ENCODE measurements around the gene SPATA20.

Gene SPATA20

GRCh38 chr17:50566886-50567285, 19.9 kb downstream of the SPATA20 start:
- Histone ChIP-seq H2AFZ (no peak overlapping the region), H3K9ac (no peak overlapping the region), H3K27ac (no peak overlapping the region), H3K4me3 (ENCODE audit: low read depth, low read length) (no peak overlapping the region), H3K4me2 (ENCODE audit: low read length) (no peak overlapping the region), H3K79me2 (no peaks in the 10 kb centered on the region), H3K27me3 (ENCODE audit: control insufficient read depth, insufficient read depth, low read length) (no peaks in the 10 kb centered on the region), H3K9me3 (ENCODE audit: control insufficient read depth, low read length) (no peaks in the 10 kb centered on the region), H3K36me3 (ENCODE audit: control insufficient read depth, insufficient read depth, low read length) (no peaks in the 10 kb centered on the region), H3K4me1 (no peaks in the 10 kb centered on the region)
- TF ChIP-seq, protein P1, sequence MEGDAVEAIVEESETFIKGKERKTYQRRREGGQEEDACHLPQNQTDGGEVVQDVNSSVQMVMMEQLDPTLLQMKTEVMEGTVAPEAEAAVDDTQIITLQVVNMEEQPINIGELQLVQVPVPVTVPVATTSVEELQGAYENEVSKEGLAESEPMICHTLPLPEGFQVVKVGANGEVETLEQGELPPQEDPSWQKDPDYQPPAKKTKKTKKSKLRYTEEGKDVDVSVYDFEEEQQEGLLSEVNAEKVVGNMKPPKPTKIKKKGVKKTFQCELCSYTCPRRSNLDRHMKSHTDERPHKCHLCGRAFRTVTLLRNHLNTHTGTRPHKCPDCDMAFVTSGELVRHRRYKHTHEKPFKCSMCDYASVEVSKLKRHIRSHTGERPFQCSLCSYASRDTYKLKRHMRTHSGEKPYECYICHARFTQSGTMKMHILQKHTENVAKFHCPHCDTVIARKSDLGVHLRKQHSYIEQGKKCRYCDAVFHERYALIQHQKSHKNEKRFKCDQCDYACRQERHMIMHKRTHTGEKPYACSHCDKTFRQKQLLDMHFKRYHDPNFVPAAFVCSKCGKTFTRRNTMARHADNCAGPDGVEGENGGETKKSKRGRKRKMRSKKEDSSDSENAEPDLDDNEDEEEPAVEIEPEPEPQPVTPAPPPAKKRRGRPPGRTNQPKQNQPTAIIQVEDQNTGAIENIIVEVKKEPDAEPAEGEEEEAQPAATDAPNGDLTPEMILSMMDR (IDR thresholded peaks at IDR 0.05): no peak

DNA sequence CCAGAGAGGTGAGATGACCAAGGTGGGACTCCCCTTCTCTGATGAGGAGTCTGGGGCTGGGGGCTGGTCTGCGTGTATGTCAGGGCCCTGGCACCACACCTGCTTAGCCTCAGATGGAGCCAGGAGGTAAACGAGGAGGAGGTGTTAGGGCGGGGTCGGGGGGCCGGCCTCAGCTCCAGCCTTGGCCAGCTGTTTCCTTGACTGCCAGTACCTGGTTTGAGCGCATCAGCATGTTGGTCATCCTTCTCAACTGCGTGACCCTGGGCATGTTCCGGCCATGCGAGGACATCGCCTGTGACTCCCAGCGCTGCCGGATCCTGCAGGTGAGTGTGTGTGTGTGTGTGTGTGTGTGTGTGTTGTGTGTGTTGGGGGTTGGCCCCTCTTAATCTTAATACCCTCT, 21.7 kb downstream of the SPATA20 start:
- Histone ChIP-seq H3K27me3 (ENCODE audit: control insufficient read depth, insufficient read depth, low read length) (no peaks in the 10 kb centered on the region), H3K4me2 (ENCODE audit: low read length) (no peak overlapping the region), H3K27ac (no peak overlapping the region), H3K9ac (no peak overlapping the region), H3K79me2 (no peaks in the 10 kb centered on the region), H3K4me1 (no peaks in the 10 kb centered on the region), H2AFZ (no peak overlapping the region), H3K4me3 (ENCODE audit: low read depth, low read length) (no peak overlapping the region), H3K36me3 (ENCODE audit: control insufficient read depth, insufficient read depth, low read length) (no peaks in the 10 kb centered on the region), H3K9me3 (ENCODE audit: control insufficient read depth, low read length) (no peaks in the 10 kb centered on the region)
- TF ChIP-seq, protein P1 (IDR thresholded peaks at IDR 0.05): no peak

- Histone ChIP-seq H3K4me1 (no peaks in the 10 kb centered on the region), H3K9me3 (ENCODE audit: control insufficient read depth, low read length) (no peaks in the 10 kb centered on the region), H3K4me2 (ENCODE audit: low read length) (no peak overlapping the region), H3K36me3 (ENCODE audit: control insufficient read depth, insufficient read depth, low read length) (no peaks in the 10 kb centered on the region), H3K27ac (no peak overlapping the region), H3K9ac (no peak overlapping the region), H2AFZ (no peak overlapping the region), H3K27me3 (ENCODE audit: control insufficient read depth, insufficient read depth, low read length) (no peaks in the 10 kb centered on the region), H3K4me3 (ENCODE audit: low read depth, low read length) (no peak overlapping the region), H3K79me2 (no peaks in the 10 kb centered on the region)
- TF ChIP-seq, protein P1 (IDR thresholded peaks at IDR 0.05): no peak
Observed at GRCh38 chr17:50569592-50569991, 22.6 kb downstream of the SPATA20 start.

DNA sequence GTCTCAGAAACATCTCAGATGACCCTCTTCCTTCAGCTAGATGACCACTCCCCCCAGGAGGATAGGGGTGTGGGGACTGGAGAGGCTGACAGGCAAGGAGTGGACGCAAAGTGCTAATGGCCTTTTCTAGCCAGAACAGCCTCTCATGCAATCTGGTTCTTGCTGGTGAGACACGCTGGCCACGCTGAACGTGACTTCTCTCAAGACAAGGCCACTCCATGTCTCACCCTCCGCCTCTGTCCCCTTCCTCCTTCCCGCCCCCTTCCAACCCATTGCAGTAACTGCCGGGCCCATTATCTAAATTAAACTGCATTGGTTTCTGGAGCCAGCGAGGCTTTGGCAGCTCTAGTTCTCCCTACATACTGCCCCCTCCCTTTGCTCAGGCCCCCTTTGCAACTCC, 23.1 kb downstream of the SPATA20 start:
- Histone ChIP-seq H3K9ac (no peak overlapping the region), H3K36me3 (ENCODE audit: control insufficient read depth, insufficient read depth, low read length) (no peaks in the 10 kb centered on the region), H3K9me3 (ENCODE audit: control insufficient read depth, low read length) (no peaks in the 10 kb centered on the region), H3K27ac (no peak overlapping the region), H3K79me2 (no peaks in the 10 kb centered on the region), H2AFZ (no peak overlapping the region), H3K4me2 (ENCODE audit: low read length) (no peak overlapping the region), H3K4me3 (ENCODE audit: low read depth, low read length) (no peak overlapping the region), H3K27me3 (ENCODE audit: control insufficient read depth, insufficient read depth, low read length) (no peaks in the 10 kb centered on the region), H3K4me1 (no peaks in the 10 kb centered on the region)
- TF ChIP-seq, protein P1 (IDR thresholded peaks at IDR 0.05): no peak

DNA sequence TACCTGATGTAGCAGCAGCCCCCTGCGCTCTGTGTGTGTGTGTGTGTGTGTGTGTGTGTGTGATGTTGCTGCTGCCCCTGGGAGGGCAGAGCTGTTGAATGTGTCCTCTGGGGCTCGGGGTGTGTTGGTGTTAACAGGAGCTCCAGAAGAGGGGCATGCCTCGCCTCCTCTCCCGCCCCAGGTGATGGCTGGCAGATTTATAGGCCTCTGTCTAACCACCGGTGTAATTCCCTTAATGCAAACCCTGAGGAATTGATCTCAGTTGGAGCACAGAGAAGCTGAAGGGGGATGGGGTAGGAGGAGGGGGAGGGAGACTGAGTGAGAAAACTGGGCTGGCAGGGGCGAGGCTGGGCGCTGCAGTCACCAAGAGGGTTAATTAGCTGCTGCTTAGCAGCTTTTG, 23.6 kb downstream of the SPATA20 start:
- Histone ChIP-seq H3K27me3 (ENCODE audit: control insufficient read depth, insufficient read depth, low read length) (no peaks in the 10 kb centered on the region), H2AFZ (no peak overlapping the region), H3K4me1 (no peaks in the 10 kb centered on the region), H3K79me2 (no peaks in the 10 kb centered on the region), H3K4me3 (ENCODE audit: low read depth, low read length) (no peak overlapping the region), H3K9ac (no peak overlapping the region), H3K9me3 (ENCODE audit: control insufficient read depth, low read length) (no peaks in the 10 kb centered on the region), H3K27ac (no peak overlapping the region), H3K36me3 (ENCODE audit: control insufficient read depth, insufficient read depth, low read length) (no peaks in the 10 kb centered on the region), H3K4me2 (ENCODE audit: low read length) (no peak overlapping the region)
- TF ChIP-seq, protein P1 (IDR thresholded peaks at IDR 0.05): no peak

Measured in parathyroid adenoma (tissue), 2 donors.